ENCODE results near the gene USP13.

- TF ChIP-seq CTCF (conservative IDR thresholded peaks at IDR 0.05; ENCODE audit: low read depth, low read length) (no peak), EZH2 (IDR thresholded peaks at IDR 0.05; ENCODE audit: low read length, unreplicated experiment) (no peak)
Measured at GRCh38 chr3:179630753-179631451, 21.9 kb upstream of the USP13 start.

Data from PC-3 (cell line).